GM18951 (cell line): ENCODE measurements around the gene TANGO6.

ENCODE experiments used
- POLR2A ChIP-seq: IDR thresholded peaks from 4 replicates; pipeline ENCODE4 v1.6.1; 2011; ENCODE audit warnings: mild to moderate bottlenecking; ENCODE audit not compliant: insufficient read length, insufficient read depth; ENCODE audit errors: extremely low read depth
- in situ Hi-C: fragments of 300-500 bp; cut with MboI; formaldehyde crosslinking; loops from one replicate; pipeline ENCODE4 v1.12.0; 2022; ENCODE audit warnings: low sequenced_read_pairs, mixed read lengths, inconsistent platforms; ENCODE audit not compliant: unreplicated experiment

Gene TANGO6

GRCh38 chr16:68883685-68884084 lies 40.4 kb downstream of the TANGO6 start:
- no peak for TF ChIP-seq POLR2A
- in situ Hi-C loops: no loop called here

- no peak for TF ChIP-seq POLR2A
- in situ Hi-C loops: no loop called here
Measured at GRCh38 chr16:68884401-68884800, 41.1 kb downstream of the TANGO6 start.

- in situ Hi-C loops: no loop called here
- no peak for TF ChIP-seq POLR2A
Measured at GRCh38 chr16:68884861-68885720, 41.8 kb downstream of the TANGO6 start.

- in situ Hi-C loops: no loop called here
Measured at GRCh38 chr16:68887107-68887506, 43.8 kb downstream of the TANGO6 start.

GRCh38 chr16:68889508-68890150 lies 46.3 kb downstream of the TANGO6 start:
- in situ Hi-C loops: no loop called here
- no peak for TF ChIP-seq POLR2A

More at GRCh38 chr16:68887107-68887506, 43.8 kb downstream of the TANGO6 start:
- no peak for TF ChIP-seq POLR2A

- in situ Hi-C loops: no loop called here
- no peak for TF ChIP-seq POLR2A
Measured at GRCh38 chr16:68892214-68892613, 48.9 kb downstream of the TANGO6 start.

- in situ Hi-C loops: no loop called here
- TF ChIP-seq POLR2A: no peak
Measured at GRCh38 chr16:68892898-68893297, 49.6 kb downstream of the TANGO6 start.

- TF ChIP-seq POLR2A: no peak
- in situ Hi-C loops: no loop called here
Measured at GRCh38 chr16:68893710-68894705, 50.7 kb downstream of the TANGO6 start.

- in situ Hi-C loops: no loop called here
- no peak for TF ChIP-seq POLR2A
Measured at GRCh38 chr16:68894714-68895113, 51.4 kb downstream of the TANGO6 start.

GRCh38 chr16:68898026-68898425 lies 54.7 kb downstream of the TANGO6 start:
- no peak for TF ChIP-seq POLR2A
- in situ Hi-C loops: no loop called here

GRCh38 chr16:68900009-68900408 lies 56.7 kb downstream of the TANGO6 start:
- in situ Hi-C loops: loop anchor here (25.0 kb wide), 1 partner anchor 212 kb away; the partner anchor contains the start of gene HAS3
- no peak for TF ChIP-seq POLR2A

GRCh38 chr16:68902003-68902968 lies 59.0 kb downstream of the TANGO6 start:
- TF ChIP-seq POLR2A: no peak
- in situ Hi-C loops: loop anchor here (25.0 kb wide), 1 partner anchor 210 kb away; the partner anchor contains the start of gene HAS3
